ENCODE measurements around the gene SHROOM3.

Gene SHROOM3

DNA sequence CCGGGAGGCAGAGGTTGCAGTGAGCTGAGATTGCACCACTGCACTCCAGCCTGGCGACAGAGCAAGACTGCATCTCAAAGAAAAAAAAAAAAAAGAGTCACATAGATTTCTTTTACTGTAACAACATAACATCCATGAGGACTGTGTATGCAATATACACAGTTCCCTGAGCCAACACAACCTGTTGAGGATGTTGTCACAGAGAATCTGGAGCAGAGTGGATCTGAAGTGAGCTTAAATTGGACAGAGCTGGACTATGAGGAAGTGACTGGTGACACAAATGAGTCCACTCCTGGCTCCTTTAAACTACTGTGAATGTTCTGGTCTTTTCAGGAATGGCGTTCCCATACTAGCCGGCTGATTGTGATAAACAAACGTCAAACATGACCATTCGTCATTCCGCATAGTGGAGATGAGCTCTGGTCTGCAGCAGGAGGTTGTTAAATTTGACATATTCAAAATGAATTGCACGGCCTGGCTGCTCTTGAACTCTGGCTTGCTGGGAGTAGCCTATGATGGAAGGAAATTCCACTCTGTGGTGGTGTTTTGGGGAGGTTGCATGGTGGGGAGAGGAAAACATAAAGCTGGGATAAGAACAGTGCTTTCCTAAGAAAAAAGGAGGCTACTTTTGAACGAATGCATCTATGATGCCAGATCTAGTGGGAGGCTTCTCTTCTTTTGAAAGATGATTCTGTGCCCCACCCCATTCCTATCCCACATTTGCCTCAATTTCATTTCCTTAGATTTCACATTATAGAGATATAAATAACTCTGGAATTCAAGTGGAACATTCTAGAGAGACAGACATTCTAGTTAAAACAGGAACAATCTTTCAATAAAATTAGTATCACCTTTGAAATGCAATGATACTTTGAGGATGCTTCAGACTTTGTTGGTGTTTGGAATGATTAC lies 149.5 kb downstream of the SHROOM3 start:
- no peaks in the 10 kb centered on the region for H3K9me3 Mint-ChIP-seq
- H3K4me1 Mint-ChIP-seq (ENCODE audit: low read depth): peaks cover 6% of the 10 kb centered on the region
- no peak overlapping the region for H3K27ac Mint-ChIP-seq
- intact Hi-C loops (cut with micrococcal nuclease): no loop called here
- H3K36me3 Mint-ChIP-seq (ENCODE audit: low read depth): no peaks in the 10 kb centered on the region
- no peak overlapping the region for H3K4me3 Mint-ChIP-seq
- H3K27me3 Mint-ChIP-seq: peaks cover 43% of the 10 kb centered on the region

DNA sequence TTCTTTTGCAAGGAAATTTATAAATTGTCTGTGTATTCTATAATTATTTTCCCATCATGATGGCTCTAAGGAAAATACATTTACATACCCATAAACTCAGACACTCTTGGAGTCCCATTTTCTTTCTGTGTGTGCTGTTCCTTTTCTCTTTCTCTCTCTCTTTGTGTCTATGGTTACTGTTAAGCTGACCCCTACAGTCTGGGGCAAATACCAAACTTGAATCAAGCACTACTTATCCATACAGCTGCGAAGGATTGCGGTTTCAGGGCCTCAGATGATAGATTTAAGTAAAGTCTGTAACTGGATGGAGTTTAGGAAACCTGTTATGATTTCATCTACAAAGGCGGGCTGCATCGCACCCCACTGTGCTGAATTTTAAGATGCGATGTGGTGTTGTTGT lies 150.2 kb downstream of the SHROOM3 start:
- no peaks in the 10 kb centered on the region for H3K9me3 Mint-ChIP-seq
- H3K4me1 Mint-ChIP-seq (ENCODE audit: low read depth): peaks cover 6% of the 10 kb centered on the region
- peaks cover 43% of the 10 kb centered on the region for H3K27me3 Mint-ChIP-seq
- no peak overlapping the region for H3K27ac Mint-ChIP-seq
- no peak overlapping the region for H3K4me3 Mint-ChIP-seq
- no peaks in the 10 kb centered on the region for H3K36me3 Mint-ChIP-seq (ENCODE audit: low read depth)
- intact Hi-C loops (cut with micrococcal nuclease): no loop called here

DNA sequence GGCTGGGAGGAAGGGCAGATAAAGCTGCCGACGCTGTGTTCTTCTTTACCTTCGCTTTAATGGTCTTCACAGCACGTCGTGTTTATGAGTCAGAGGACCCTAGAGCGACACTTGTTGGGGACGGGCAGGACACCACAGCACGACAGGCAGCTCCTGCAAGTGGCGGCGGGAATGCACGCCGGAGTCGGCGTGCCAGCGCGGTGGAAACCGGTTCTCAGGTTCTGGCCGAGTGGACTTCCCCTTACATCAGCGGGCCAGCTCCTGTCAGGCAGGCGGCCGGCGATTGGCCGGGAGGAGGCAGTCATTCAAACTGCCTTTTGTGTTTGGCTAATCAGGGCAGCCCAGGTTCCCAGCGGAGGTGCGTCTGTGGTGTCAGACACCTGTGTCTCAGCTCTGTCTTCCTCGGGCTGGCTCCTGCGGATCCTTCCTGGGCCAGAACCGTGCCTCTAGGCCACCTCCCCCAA lies 150.9 kb downstream of the SHROOM3 start:
- Mint-ChIP-seq H3K36me3 (ENCODE audit: low read depth) (no peaks in the 10 kb centered on the region), H3K9me3 (no peaks in the 10 kb centered on the region), H3K4me1 (ENCODE audit: low read depth) (peaks cover 6% of the 10 kb centered on the region), H3K27me3 (peaks cover 43% of the 10 kb centered on the region), H3K27ac (no peak overlapping the region), H3K4me3 (peak overlapping the region; percentile 64)
- intact Hi-C loops (cut with micrococcal nuclease): no loop called here

DNA sequence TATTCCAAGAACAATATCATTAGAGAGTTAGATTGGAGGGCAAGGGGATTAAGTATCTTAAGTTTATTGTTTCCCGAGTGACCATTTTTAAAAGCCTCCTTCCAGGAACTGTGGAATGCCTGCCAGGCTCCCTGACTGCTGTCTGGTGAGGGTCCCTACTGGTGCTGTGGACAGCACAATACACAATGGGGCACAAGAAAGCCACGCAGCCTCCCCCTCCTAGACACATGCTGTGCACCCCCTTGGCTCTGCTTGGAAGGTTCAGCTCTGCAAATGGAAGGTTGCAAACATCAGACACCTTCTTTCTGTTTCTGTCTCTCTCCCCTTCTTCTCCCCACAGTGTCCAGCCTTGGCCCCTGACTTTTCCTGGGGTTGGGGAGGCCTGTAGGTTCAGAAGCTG lies 153.2 kb downstream of the SHROOM3 start:
- H3K9me3 Mint-ChIP-seq: no peaks in the 10 kb centered on the region
- intact Hi-C loops (cut with micrococcal nuclease): no loop called here
- H3K36me3 Mint-ChIP-seq (ENCODE audit: low read depth): no peaks in the 10 kb centered on the region
- H3K27ac Mint-ChIP-seq: no peak overlapping the region
- peaks cover 40% of the 10 kb centered on the region for H3K27me3 Mint-ChIP-seq
- no peak overlapping the region for H3K4me3 Mint-ChIP-seq
- H3K4me1 Mint-ChIP-seq (ENCODE audit: low read depth): peaks cover 6% of the 10 kb centered on the region

DNA sequence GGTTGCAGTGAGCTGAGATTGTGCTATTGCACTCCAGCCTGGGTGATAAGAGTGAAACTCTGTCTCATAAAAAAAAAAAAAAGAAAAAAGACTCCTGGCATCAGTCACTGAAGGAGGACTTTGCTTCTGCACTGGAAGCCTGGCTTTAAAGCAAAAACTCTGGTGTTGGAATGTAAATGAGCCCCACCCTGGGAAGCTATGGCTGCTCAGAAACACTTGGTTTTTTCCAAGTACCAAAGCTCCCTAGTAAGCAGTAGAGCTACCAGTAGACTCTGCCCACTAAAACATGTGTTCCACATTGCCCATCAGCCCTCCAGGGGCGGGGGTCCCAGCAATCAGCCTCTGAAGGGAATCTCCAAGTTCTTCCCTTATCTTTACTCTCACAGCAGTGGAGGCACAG lies 154.4 kb downstream of the SHROOM3 start:
- H3K4me1 Mint-ChIP-seq (ENCODE audit: low read depth): peaks cover 6% of the 10 kb centered on the region
- no peaks in the 10 kb centered on the region for H3K9me3 Mint-ChIP-seq
- H3K27ac Mint-ChIP-seq: no peak overlapping the region
- intact Hi-C loops (cut with micrococcal nuclease): no loop called here
- no peaks in the 10 kb centered on the region for H3K36me3 Mint-ChIP-seq (ENCODE audit: low read depth)
- H3K27me3 Mint-ChIP-seq: peaks cover 34% of the 10 kb centered on the region
- H3K4me3 Mint-ChIP-seq: no peak overlapping the region

DNA sequence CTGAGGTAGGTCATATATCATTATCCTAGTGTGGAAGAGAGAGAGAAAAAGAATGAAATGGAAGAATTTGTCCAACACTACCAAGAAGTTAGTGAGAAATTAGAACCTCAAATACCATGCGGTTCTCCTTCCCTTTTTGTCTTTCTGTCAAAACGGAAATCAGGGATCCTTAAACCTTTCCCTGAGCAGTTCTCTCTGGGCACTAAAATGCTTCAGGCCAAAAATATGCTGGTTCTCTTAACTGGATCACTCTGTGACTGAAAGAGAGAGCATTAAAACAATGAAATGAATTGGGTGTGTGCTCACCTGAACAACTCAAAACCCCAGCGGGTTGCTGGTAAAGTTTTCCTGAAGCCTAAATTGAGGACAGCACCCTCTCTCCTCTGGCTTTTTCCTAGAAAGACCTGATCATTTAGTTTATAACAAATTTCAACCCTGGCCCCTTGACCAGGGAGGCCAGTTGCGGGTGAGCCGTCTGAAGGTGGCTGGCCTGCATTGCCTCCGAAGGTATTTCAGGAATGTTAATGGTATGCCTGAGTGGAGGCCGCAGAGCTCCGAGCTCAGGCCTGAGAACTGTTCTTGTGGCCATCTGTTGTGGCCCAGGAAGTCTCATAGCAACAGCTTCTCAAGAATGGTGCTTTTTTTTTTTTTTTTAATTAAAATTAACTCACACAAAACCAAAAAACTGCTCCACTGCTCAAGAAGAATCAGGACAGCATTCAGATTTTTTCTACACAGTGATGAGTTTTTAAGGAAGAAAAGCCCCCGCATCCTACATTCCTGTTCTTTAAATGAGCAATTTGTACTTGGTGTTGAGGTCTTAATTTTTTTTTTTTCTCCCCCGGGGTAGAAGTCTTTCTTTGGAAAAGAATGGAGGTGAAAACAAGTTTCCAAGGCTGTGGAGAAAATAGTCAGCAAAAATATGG lies 155.1 kb downstream of the SHROOM3 start:
- no peak overlapping the region for H3K27ac Mint-ChIP-seq
- H3K4me3 Mint-ChIP-seq: no peak overlapping the region
- H3K9me3 Mint-ChIP-seq: no peaks in the 10 kb centered on the region
- intact Hi-C loops (cut with micrococcal nuclease): no loop called here
- peaks cover 6% of the 10 kb centered on the region for H3K4me1 Mint-ChIP-seq (ENCODE audit: low read depth)
- H3K27me3 Mint-ChIP-seq: peaks cover 27% of the 10 kb centered on the region
- H3K36me3 Mint-ChIP-seq (ENCODE audit: low read depth): no peaks in the 10 kb centered on the region

DNA sequence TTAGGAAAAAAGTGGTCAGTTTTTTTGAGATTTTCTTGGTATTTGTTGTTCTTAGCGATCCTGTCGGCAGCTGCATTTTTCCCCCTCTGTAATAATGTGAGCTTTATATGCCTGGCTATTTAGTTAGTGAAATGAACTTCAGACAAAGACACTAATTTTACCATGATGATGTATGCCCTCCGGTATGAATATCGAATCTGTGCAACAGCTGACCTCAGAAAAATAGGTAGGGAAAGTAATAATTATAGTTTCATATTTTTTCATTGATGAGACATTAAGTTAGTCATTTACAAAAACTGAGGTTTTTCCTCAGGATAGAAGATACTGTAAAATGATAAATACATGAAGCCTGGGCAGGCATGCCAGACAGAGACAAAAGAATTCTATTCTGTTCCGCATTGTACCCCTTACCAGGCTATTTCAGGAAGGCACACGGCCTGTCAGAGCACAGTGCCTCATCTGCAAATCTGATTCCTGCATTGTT lies 155.8 kb downstream of the SHROOM3 start:
- peaks cover 20% of the 10 kb centered on the region for H3K27me3 Mint-ChIP-seq
- H3K4me1 Mint-ChIP-seq (ENCODE audit: low read depth): peaks cover 4% of the 10 kb centered on the region
- H3K27ac Mint-ChIP-seq: no peak overlapping the region
- intact Hi-C loops (cut with micrococcal nuclease): no loop called here
- no peak overlapping the region for H3K4me3 Mint-ChIP-seq
- H3K9me3 Mint-ChIP-seq: no peaks in the 10 kb centered on the region
- H3K36me3 Mint-ChIP-seq (ENCODE audit: low read depth): no peaks in the 10 kb centered on the region

DNA sequence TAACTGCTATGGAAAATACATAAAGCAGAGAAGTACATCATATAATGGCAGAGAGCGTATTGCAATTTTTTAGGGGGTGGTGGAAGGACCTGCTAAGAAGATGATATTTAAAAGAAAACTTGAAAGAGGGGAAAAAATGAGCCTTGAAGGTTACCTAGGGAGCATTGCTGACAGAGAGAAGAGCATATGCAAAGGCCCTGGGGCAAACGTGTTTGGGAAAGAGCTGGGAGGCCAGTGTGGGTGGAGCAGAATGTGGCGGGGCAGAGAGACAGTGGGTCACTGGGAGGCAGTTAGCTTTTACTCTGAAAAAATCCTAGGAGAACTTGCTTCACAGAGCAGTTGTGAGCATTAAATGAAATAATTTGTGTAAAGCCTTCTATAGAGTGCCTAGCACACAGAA lies 157.0 kb downstream of the SHROOM3 start:
- no peak overlapping the region for H3K27ac Mint-ChIP-seq
- intact Hi-C loops (cut with micrococcal nuclease): no loop called here
- H3K9me3 Mint-ChIP-seq: no peaks in the 10 kb centered on the region
- H3K27me3 Mint-ChIP-seq: peaks cover 10% of the 10 kb centered on the region
- H3K36me3 Mint-ChIP-seq (ENCODE audit: low read depth): no peaks in the 10 kb centered on the region
- H3K4me1 Mint-ChIP-seq (ENCODE audit: low read depth): no peaks in the 10 kb centered on the region
- no peak overlapping the region for H3K4me3 Mint-ChIP-seq

DNA sequence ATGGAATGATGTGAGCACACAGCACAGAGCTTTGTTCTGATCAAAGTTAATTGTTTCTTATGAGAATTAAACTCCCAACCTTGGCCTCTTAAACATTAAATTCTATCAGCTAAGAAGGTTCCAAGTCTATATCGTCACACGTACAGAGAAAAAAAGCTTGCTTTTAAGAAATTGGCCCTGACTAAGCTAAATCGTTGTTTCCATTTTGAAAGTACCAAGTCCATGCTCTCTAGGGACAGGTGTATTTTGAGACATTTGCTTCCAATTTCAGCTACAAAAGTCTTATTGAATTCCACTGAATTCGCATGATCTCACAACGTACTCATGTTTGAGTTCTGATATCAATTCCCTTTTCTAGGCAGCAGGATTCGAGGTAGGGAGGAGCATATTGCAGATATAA lies 157.4 kb downstream of the SHROOM3 start:
- Mint-ChIP-seq H3K9me3 (no peaks in the 10 kb centered on the region), H3K36me3 (ENCODE audit: low read depth) (no peaks in the 10 kb centered on the region), H3K4me3 (no peak overlapping the region), H3K27me3 (peaks cover 7% of the 10 kb centered on the region), H3K27ac (no peak overlapping the region), H3K4me1 (ENCODE audit: low read depth) (no peaks in the 10 kb centered on the region)
- intact Hi-C loops (cut with micrococcal nuclease): no loop called here

DNA sequence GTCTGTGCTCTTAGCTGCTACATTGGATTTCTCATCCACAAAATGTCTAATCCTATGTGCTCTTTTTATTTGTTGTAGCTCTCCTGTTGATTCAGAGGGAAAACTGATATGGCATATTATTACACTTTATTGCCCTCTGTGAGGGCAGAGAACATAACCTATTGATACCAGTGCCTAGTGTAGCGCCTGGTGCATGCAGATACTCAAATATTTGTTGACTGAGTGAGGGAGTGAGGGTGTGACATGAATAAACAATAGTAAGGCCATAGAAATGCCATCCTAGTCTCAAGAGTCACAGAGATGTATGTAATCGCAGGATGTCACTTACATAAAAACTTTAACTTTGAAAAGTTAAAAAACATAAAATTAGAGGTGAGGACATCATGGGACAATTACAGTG lies 159.1 kb downstream of the SHROOM3 start:
- H3K27me3 Mint-ChIP-seq: peaks cover 1% of the 10 kb centered on the region
- H3K4me1 Mint-ChIP-seq (ENCODE audit: low read depth): no peaks in the 10 kb centered on the region
- H3K9me3 Mint-ChIP-seq: no peaks in the 10 kb centered on the region
- intact Hi-C loops (cut with micrococcal nuclease): no loop called here
- no peaks in the 10 kb centered on the region for H3K36me3 Mint-ChIP-seq (ENCODE audit: low read depth)
- H3K27ac Mint-ChIP-seq: no peak overlapping the region
- no peak overlapping the region for H3K4me3 Mint-ChIP-seq

DNA sequence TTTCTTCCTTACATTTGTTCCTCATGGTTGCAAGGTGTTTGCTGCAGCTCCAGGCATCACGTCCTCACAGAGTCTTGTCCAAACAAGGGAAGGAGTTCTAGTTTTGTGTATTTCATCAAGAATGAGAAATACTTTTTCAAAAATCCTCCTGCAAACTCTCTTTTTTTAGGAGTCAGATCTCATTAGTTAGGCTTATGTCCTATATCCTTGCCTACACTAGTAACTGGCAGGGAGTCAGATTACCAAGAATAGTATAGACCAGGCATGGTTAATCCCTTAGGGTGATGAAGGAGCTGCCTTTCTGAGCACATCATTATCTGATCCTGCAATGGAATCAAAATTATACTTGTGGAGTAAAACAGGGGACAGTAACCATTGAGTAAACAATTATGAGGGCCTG lies 160.4 kb downstream of the SHROOM3 start:
- no peaks in the 10 kb centered on the region for H3K36me3 Mint-ChIP-seq (ENCODE audit: low read depth)
- H3K27ac Mint-ChIP-seq: no peak overlapping the region
- no peaks in the 10 kb centered on the region for H3K4me1 Mint-ChIP-seq (ENCODE audit: low read depth)
- intact Hi-C loops (cut with micrococcal nuclease): no loop called here
- H3K27me3 Mint-ChIP-seq: peaks cover 1% of the 10 kb centered on the region
- H3K9me3 Mint-ChIP-seq: no peaks in the 10 kb centered on the region
- H3K4me3 Mint-ChIP-seq: no peak overlapping the region

DNA sequence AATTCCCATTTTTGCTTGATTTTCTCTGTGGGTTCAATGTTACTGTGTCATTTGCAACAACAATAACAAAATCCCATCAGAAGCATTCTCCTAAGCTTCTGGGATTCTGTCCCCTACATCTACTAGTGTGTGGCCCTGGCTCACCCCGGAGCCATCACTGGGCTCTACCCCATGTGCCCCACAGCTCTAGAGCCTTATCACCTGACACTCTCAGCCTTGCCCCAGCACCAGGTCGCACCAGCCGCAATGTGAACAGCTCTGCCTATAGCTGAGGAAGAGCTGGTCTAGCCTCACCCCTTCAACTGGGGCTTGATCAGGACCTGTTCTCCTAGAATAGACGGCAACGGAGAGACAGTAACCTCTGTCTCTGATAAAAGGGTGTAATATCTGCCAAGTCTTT lies 161.7 kb downstream of the SHROOM3 start:
- H3K27me3 Mint-ChIP-seq: peaks cover 1% of the 10 kb centered on the region
- intact Hi-C loops (cut with micrococcal nuclease): no loop called here
- H3K4me1 Mint-ChIP-seq (ENCODE audit: low read depth): no peaks in the 10 kb centered on the region
- no peaks in the 10 kb centered on the region for H3K36me3 Mint-ChIP-seq (ENCODE audit: low read depth)
- H3K27ac Mint-ChIP-seq: no peak overlapping the region
- H3K4me3 Mint-ChIP-seq: no peak overlapping the region
- H3K9me3 Mint-ChIP-seq: no peaks in the 10 kb centered on the region

DNA sequence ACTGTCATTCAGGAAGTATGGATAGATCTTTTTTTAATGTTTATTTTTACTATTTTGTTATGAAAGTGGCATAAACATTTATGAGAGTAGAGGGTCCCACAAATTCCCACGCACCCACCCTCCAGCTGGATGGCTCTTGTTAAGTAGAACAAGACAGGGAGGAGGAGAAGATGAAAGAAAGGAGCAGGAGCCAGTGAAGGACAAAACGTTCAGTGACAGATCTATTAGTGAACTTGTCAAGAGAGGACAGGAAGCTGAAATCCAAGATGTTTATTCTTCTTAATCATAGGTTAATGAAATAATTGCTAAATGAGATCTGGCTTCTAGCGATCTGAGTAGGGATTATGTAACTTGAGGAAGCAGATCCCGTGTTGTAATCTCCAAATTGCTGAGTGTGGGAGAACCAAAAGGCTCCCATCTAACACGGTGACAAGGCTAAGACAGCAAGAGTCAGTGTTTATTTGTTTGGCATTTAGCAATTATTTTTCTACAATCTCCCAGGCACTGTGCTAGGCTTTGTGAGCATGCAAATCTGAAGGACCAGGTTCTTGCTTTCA lies 162.5 kb downstream of the SHROOM3 start:
- Mint-ChIP-seq H3K36me3 (ENCODE audit: low read depth) (no peaks in the 10 kb centered on the region), H3K9me3 (no peaks in the 10 kb centered on the region), H3K27me3 (no peaks in the 10 kb centered on the region), H3K4me1 (ENCODE audit: low read depth) (no peaks in the 10 kb centered on the region), H3K27ac (no peak overlapping the region), H3K4me3 (no peak overlapping the region)
- intact Hi-C loops (cut with micrococcal nuclease): no loop called here

DNA sequence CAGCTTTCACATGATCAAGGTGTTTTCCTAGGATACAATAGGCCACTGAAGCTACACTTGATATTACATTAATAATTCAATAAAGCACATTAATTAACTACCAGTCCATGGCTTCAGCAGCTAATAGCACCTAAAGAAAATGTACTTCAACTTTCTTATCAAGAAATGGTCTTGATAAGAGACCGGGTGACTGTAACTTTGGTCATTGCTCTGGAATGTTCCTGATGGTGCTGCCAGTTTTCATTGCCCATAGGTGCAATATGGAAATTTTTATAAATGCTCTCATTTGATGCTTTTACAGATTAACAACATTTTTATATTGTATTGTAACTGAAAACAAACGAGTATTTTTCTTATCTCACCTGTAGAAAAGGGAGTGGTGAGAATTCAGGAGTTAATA lies 165.4 kb downstream of the SHROOM3 start:
- Mint-ChIP-seq H3K9me3 (no peaks in the 10 kb centered on the region), H3K27me3 (no peaks in the 10 kb centered on the region), H3K36me3 (ENCODE audit: low read depth) (no peaks in the 10 kb centered on the region), H3K27ac (no peak overlapping the region), H3K4me3 (no peak overlapping the region), H3K4me1 (ENCODE audit: low read depth) (no peaks in the 10 kb centered on the region)
- intact Hi-C loops (cut with micrococcal nuclease): no loop called here
